Epidermal melanocyte (primary cell): Measurements from ENCODE around the gene GOLGA8B.
A peak's percentile ranks its signal among the peaks of the same experiment; 100 is the strongest.
"Not testable (repeated sequence)": the region's sequence is repeated elsewhere in the genome, so short reads cannot be mapped to it uniquely, and the experiment has no call there.

Experiments
- DNase-seq: peaks from one replicate; pipeline ENCODE4 v3.0.0; 2011; ENCODE audit warnings: low spot score; ENCODE audit not compliant: insufficient read length

Gene GOLGA8B

DNA sequence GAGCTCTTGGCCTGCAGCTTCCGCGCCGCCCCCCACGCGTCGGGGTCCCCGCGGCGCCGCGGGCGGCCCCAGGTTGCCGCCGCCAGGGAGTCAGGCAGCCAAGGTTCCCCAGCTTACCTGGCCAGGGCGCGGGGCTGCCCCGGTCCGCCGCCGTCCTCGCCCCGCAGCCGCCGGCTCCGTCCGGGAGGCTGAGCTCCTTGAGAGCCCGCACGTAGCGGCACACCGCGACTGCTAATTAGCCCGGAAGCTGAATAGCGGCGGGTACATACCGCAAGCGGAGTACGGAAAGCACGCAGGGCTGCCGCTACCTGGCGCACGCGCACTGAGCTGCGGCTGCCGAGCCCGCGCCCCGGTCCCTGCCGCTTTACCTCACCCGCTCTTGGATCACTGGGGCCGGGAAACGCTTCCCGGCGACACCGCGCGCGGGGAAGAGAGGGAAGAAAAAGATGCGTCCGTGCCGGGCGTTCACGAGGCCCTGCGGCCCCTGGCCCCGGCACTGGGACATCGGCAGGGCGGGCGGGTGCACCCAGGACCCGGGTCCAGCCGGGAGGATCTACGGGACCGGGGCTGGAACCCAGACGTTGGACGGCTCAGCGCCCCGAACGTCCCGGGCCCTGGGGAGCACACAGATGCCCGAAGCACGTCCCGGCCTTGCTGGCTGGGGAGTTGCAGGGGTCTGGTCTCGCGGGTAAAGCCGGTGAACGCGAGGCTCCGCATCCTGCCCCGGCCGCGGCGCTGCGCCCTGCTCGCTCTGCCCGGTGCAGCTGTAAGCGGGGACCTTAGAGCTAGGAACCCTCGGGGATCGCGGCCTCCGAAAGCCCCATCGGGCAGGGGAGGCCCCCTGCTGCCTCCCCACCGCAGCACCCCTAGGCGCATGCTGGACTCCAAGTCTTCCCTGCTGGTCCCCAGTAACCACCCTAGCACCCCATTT is at the start of gene GOLGA8B:
GOLGA8B (minus strand) TSS at position 253 of the 931 bp plus-strand sequence. CDS start 47,739 bp downstream, outside the sequence.
- DNase-seq = peak; percentile 47

- DNase-seq = not testable (repeated sequence)
These were observed 49.7 kb upstream of the GOLGA8B start for GRCh38 chr15:34633165-34633564.

DNA sequence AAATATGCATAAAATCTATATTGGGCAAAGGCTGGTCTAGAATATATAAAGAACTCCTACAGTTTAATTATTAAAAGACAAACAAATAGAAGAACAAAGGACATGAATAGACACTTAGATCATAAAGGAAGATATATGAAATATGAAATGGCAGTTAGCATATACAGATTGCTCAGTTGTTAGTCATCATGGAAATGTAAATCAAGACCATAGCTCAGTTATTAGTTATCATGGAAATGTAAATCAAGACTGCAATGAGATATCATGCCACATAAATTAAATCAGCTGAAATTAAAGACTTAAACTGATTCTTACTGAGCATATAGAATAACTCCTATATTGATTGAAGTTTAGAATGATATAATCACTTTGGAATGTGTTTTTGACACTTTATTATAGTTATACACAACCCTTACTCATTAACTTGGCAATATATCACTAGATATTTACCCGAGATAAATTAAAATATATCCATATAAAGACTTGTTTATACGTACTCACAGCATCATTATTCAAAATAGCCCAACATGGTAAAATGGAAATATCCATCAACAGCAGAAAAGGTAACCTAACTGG is 45.2 kb upstream of the GOLGA8B start:
- DNase-seq = no peak

DNA sequence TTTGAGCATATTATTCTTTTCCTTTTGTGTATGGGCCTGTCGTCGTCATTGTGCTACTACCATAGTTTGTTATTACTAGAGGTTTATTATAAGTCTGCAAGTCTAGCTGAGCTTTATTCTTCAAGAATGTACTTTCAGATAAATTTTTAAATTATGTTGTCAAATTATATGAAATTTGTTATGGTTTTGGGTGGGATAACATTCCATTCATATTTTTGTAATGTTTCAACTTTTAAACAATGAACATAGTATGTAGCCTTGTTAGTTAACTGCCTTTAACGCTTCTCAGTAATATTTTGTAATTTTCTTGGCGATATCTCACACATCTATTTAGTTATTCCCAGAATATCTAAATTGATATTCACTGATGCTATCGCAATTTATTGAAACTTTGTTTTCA is 41.6 kb upstream of the GOLGA8B start:
- DNase-seq = no peak

DNA sequence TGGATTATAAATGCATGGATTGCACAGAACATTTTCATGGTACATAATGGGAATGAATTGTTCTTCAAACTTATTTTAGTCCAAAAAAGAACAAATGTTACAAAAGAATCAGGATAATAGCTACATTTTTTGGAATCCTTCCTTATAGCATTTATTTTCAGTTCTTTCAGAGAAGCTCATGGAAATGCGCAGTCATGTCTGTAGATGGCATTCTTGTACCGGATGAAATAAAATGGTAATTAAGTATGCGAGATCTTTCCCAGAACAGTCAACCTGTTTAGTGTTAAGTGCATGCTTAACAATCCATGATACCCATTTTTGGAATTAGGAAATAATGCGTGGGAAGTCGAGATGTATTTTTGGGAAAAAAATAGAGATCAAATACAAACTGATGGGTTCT is 38.2 kb upstream of the GOLGA8B start:
- no peak for DNase-seq

GRCh38 chr15:34620814-34621213 is 37.4 kb upstream of the GOLGA8B start:
- DNase-seq = no peak

GRCh38 chr15:34620142-34620541 is 36.7 kb upstream of the GOLGA8B start:
- DNase-seq = no peak

DNA sequence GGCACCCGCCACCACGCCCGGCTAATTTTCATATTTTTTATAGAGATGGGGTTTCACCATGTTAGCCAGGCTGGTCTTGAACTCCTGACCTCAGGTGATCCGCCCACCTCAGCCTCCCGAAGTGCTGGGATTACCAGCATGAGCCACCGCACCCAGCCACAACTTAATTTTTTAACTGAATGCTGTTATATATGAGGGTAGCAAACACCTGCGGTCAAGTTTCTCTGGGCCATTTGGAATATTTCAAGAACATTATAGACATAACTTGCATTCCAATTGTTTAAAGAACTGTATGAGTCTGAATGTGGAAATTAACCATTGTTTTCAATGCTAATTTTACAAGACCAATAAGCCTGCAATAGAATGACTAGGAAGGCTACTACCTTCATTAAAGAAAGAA is 35.7 kb upstream of the GOLGA8B start:
- no peak for DNase-seq

- no peak for DNase-seq
These were observed 34.6 kb upstream of the GOLGA8B start for GRCh38 chr15:34618073-34618472.

DNA sequence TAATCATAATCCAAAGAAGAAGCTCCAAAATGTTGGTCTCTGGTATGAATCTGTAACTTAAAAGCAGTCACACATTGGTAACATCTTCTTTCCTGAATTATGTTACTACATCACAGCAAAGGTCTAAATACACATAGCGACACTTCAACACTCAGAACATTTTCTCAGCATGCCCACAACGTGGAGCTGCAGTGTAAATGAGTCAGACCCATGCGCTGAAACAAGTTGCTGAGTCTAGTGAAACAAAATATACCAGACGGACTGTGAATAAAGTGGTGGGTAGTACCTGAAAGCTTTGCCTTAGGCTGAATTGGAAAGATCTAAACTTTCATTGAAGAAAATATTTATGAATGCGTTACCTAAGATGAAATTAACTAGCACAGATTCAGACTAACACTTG is 33.2 kb upstream of the GOLGA8B start:
- no peak for DNase-seq

- no peak for DNase-seq
These were observed 30.5 kb upstream of the GOLGA8B start for GRCh38 chr15:34613997-34614396.

DNA sequence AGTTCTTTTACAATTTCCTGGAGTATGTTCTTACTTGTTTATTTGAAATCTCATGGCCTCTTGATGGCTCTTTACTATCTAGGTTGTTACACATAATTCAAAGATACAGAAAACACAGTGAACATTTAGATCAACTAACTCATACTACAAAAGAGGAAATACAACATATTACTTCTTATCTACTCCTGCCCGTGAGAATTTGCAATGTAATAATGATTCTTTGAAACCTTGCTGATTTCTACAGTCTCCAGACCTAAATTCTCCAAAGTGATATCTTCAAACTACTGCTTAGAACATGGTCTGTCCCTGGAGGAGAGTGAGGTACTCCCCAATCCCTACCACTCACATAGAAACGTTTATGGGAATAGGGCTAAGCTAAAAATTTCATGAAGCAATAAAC is 29.9 kb upstream of the GOLGA8B start:
- DNase-seq = no peak

- no peak for DNase-seq
These were observed 26.9 kb upstream of the GOLGA8B start for GRCh38 chr15:34610354-34610753.

DNA sequence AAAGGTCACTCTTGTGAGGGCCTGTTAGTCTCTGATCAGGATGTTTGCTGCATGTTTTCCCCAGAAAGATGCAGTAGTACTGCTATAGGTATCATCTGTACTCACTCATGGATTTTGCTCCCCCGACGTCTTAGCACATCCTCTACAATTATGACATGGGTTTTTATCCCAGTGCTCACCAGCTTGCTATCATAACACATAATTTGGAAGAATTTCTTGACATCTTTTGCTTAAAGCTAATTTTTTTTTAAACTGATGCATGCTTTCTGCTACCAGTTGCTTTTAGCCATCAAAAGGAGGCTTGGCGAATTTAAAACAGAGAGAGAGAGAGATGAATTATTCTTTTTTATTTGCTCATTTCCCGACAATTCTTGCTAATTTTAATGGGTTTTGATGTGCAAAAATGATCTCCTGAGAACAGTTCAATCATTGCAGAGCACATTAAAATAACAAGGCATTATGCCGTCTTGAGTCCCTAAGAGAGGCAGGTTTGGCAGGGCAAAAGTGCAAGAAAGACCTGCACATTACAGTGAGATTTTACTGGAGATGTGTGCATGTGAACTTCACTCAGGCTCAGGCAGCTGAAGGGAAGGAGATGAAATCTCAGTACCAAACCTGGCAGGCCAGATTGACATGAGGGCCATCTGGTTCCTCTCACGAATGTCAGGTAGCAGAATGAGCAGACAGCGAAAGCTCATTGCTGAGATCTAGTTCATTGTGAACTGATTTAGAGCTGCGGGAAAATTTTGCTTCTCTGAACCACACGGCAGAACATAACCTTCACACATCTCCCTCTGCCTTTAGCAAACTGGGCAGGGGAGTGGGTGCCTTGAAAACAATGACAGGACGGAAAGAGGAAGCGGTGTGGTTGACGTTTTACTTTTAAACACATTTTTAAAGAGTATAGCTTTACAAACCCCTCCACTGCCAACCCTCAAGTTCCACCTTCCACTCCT is 25.9 kb upstream of the GOLGA8B start:
- DNase-seq = no peak

DNA sequence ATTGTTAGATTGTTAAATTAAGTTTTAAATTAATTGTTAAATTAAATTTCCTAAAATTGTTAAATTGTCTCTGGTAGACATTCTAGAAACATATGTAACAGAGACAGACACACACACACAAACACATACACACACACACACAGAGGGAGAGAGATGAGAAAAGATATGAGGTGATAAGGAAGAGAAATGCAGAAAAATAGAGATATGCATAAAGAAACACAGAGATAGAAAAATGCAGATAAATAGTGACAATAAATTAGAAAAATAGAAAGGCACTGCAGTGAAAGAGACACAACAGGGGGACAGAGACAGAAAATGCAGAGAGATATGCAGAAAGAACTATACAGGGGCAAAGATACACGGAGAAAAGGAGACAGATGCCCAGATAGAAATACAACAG is 25.1 kb upstream of the GOLGA8B start:
- no peak for DNase-seq

GRCh38 chr15:34607832-34608231 is 24.4 kb upstream of the GOLGA8B start:
- no peak for DNase-seq

- no peak for DNase-seq
These were observed 23.1 kb upstream of the GOLGA8B start for GRCh38 chr15:34606545-34606944.

- no peak for DNase-seq
These were observed 22.7 kb upstream of the GOLGA8B start for GRCh38 chr15:34606131-34606530.

DNA sequence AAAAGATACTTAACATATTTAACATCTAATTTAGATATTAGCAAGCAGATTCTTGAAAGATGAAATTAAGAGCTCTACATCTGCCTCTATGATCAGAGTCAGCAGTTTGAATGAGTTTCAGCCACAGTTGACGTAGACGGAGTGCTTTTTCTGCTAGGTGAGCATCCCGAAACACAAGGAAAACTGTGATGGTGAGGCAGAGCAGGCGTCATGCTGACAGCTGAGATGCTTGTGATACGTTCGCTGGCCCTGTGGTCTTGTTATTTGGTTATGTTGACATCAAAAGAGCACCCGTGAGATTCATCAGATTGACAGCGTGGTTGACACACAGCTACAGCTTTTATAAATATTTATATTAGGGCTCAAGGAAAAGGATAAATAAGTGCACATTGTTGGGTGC is 19.6 kb upstream of the GOLGA8B start:
- DNase-seq = no peak

- DNase-seq = no peak
These were observed 17.5 kb upstream of the GOLGA8B start for GRCh38 chr15:34600923-34601322.

GRCh38 chr15:34598799-34599585 is 15.5 kb upstream of the GOLGA8B start:
- no peak for DNase-seq
